Inferior parietal cortex (tissue), 1 donor: Measurements from ENCODE around the gene PTPRT.
"Not testable (repeated sequence)": the region's sequence is repeated elsewhere in the genome, so short reads cannot be mapped to it uniquely, and the experiment has no call there.

Experiments used
- DNase-seq: peaks from one replicate; pipeline ENCODE4 v3.0.0-alpha.2; 2016; ENCODE audit errors: extremely low spot score

PTPRT gene

GRCh38 chr20:42294976-42295375 is 894.7 kb downstream of the PTPRT start:
- DNase-seq, result no peak

- peak; percentile 65 for DNase-seq
Observed at GRCh38 chr20:42281801-42282200, 907.9 kb downstream of the PTPRT start.

DNA sequence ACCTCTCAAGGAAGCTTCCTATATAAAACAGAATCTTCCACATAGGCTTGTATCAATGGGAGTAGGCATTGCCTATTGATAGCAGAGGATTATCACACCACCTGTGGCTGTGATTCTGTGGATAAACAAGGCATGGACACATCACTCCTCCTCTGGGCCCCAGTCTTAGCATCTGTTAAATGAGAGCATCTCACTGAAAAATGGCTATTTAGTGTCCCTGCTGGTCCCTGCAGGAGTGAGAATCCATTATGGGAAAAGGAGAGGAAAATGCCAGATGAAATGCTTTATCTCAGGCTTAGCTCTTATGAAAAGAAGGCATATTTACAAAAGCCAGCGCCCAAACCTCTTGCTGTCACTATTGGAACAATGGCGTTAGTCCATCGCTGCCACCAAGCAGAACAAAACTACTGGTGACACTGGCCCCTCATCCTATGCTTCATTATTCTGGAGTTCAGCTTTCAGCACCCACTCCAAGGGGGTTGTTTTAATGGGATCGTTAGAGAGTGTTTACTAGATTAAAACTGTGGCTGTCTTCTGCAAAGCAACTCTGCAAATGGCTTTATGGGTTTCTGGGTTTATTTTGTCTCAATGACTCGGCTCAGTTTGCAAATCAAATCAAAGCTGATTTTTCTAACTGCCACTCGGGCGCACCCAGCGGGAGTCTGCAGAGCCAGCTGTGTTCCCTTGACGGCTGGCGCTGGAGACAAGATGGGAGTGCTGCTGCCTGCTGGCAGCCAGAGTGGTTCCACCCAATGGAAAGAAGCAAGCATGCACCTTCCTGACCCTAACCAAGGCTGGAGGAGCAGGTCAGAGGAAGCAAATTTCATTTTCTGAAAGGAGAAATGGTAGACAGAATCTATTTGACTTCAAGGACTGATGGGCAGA is 912.7 kb downstream of the PTPRT start:
- DNase-seq, result no peak

GRCh38 chr20:42274986-42275385 is 914.7 kb downstream of the PTPRT start:
- DNase-seq, result no peak

DNA sequence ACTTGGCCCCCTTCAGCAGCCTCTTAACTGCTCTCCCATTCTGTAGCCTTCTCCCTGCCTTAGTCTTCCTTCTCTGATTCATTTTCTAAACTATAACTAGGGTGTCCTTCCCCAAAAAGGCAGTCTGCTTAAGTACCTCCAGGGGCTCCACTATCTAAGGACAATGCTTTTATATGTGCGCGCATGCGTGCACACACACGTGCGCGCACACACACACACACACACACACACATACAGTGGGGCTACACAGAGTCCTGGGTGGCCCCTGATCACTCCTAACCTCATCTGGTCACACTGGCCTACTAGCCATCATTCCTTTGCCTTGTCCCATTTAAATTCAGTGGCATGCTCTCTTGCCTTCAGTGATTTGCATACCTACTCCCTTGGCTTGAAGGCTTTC is 917.2 kb downstream of the PTPRT start:
- no peak for DNase-seq

GRCh38 chr20:42270539-42270938 is 919.2 kb downstream of the PTPRT start:
- no peak for DNase-seq

DNA sequence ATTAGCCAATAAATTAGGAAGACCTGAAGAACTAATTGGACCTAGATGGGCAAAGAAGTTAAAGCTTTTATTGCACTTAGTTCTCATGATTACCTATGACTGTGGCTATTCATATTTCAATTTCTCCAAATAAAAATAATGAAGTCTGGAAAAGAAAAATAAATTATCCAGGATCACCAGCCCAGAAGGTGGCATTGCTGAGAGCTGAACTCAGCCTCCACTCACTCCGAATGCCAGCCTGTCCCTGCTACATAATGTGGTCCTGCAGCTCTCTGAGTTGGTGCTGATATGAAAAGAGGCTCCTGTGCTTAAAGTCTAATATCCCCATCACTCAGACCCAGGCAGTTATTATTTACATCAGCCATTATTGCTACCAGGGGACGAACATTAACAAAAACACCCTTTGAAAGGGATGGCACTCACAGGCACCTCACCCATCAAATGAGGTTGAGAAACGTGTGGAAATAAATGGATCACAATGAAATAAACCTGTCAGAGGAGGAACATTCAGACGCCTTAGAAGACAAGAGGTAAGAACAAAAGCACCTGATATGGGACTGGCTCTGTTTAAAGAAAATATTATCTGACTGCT is 921.8 kb downstream of the PTPRT start:
- no peak for DNase-seq

DNA sequence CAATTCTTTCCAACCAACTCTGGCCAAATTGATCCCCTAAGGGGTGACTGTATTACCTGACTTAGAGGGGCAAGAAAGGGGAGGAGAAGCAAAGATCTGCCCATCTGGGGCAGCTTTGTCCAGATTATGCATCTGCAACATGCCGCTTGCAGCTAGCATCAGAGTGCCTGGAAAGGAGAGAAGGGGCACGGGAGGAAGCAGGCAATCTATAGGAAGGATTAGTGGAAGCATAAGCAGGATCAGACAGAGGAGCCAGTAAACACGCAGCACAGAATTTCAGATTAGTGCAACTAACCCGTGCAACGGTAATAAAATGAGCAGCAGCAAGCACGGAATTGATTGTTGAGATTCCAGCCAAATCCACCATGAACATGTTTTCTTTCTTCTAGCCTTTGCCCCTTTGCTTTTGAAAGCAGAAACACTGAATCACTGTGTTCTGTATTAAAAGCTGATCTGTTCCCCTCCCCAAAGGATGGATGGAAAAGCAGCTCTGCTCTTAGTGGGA is 927.9 kb downstream of the PTPRT start:
- no peak for DNase-seq

DNA sequence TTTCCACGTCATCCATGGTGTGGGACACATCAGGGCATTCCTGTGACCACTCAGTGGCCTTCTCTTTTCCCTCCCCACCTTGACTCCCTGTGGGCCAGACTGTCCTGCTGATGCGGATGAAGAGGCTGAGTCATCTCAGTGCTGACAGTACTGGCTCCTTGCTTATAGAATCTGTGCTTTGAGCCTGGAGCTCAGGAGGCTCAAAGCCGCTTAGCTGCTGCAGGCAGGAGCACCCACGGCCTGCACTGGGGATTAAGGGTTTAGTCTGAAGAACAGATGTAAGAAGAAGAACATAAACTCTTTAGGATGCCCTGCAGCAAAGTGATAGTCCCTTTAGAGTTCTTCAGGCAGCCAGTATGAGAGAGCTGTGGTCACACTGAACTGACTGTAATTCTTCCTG is 929.5 kb downstream of the PTPRT start:
- no peak for DNase-seq

GRCh38 chr20:42259389-42259788 is 930.3 kb downstream of the PTPRT start:
- no peak for DNase-seq

- DNase-seq, result no peak
Observed at GRCh38 chr20:42258564-42259302, 931.0 kb downstream of the PTPRT start.

DNA sequence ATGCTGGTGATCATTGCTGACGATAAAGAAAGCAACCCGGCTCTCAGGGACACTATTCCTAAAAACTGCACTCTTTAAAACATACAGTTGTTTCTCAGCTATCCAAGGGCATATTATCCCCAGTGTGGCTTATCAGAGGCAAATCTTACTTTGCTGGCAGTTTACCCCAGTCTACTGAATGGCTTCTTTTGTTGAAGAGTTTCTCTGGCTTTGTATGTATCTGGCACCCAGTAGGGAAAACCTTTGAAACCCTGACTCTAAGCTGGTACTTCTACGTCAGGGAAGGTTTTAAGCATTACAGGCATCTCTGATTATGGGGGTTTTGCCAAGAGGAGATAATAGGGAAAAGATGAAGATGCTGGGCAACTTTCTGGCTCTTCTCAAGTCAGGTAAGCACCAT is 933.9 kb downstream of the PTPRT start:
- peak; percentile 25 for DNase-seq

DNA sequence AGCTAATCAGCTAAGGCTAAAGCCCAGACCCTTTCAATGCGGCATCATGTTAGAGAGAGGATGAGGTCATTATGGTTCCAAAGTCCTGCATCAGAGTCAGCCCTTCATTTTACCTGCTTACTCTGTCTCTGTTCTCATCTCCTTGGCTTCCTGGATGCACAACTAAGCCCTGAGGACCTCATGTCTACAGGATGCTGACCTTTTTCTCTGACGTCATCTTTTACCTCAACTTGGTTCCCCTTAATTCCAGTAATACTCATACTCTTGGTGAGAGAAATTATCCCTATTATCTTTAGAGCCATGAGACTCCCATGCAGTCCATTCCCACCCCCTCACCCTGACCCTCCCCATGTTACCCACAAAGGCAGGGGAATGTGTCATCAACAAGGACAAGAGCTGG is 935.0 kb downstream of the PTPRT start:
- DNase-seq, result no peak

DNA sequence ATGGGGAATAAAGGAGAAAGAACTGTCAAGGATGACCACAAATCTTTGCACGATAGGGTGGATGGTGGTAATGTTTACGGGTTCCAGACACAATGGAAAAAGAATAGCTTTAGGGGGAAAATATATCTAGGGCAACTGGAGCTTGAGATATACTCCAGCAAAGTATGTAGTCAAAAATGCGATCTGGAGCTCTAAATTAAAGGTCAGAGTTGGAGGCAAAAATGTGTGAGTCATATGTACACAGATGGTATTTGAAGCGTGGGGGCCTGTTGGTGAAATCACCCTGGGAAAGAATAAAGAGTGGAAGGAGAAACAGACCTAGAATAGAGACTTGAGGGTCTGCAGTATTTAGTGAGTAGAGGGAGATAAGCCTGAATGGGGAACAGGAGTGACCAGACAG is 937.6 kb downstream of the PTPRT start:
- no peak for DNase-seq

GRCh38 chr20:42218621-42219374 is 970.9 kb downstream of the PTPRT start:
- DNase-seq, result no peak

- no peak for DNase-seq
Observed at GRCh38 chr20:42214074-42214473, 975.6 kb downstream of the PTPRT start.

DNA sequence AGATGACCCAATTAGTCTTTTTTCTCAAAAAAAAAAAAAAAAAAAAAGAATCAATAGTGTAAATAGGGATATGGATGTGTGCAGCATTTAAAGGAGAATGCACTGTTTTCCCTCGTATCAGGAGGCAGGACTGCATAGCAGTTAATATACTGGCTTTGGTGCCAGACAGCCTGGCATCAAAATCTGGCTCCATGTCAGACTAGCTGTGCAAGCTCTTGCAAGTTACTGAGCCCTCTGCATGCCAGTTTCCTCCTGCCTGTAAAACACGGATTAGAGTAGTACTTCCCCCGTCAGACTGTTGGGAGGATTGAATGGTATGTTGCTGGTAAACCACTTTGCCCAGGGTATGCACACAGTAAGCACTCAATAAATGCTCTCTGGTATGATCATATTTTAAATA is 977.3 kb downstream of the PTPRT start:
- no peak for DNase-seq

- DNase-seq, result not testable (repeated sequence)
Observed at GRCh38 chr20:42206557-42206956, 983.1 kb downstream of the PTPRT start.

- DNase-seq, result peak; percentile 78
Observed at GRCh38 chr20:42204109-42204660, 985.5 kb downstream of the PTPRT start.

DNA sequence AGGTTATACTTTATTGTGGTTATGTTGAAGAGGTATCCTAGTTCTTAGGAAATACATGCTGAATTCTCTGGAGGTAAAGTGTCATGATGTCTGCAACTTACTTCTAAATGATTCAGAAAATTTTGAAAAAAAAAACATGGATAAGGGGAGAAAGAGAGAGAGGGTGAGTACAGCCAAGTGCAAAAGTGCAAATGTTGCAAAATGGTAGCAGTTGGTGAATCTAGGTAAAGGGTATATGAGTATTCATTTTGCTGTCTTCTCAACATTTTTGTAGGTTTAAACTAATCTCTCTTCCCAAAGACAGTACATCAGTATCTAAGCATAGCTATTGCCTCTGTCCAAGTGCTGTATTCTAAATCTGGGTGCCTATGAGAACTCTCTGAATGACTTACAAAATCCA is 992.1 kb downstream of the PTPRT start:
- no peak for DNase-seq

DNA sequence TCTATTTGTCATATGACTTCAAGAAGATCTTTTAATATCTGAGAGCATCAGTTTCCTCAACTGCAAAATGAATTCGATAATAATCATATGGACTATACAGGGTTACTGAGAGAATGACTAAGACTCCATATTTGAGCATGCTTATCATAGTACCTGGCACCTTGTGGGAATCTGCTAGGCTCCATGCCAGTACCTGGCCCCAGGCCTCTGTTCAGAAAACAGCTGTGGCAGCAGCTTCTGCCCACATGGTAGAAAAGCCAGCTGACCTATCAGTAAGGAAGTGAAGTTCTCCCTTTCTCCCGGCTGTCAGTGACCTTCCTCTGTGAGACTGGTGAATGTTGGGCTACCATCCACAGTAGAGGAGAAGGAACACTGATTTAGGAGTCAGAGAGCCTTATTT is 996.6 kb downstream of the PTPRT start:
- no peak for DNase-seq
